Sigmoid colon (tissue), 7 donors: Measurements from ENCODE around the gene STRBP. TPM values are rescaled to one million over a fixed set of nuclear protein-coding genes. Genes with fewer than 3 reads are reported as not detected.
A peak's percentile ranks its signal among the peaks of the same experiment; 100 is the strongest.

Experiments
- DNase-seq: peaks from one replicate; pipeline ENCODE4 v3.0.0-alpha.2; 2019
- H3K27ac ChIP-seq, 4 donors: fragments of 200-600 bp; sonication (generic); one replicate each; pipeline ENCODE4 v1.5.1; 2016 to 2019; ENCODE audit warnings: mild to moderate bottlenecking in 1 of 4
- H3K27me3 ChIP-seq, 3 donors: fragments of 200-600 bp; sonication (generic); one replicate each; pipeline ENCODE4 v1.5.1; 2019; ENCODE audit warnings: mild to moderate bottlenecking in 1 of 3
- H3K36me3 ChIP-seq, 4 donors: fragments of 200-600 bp; sonication (generic); one replicate each; pipeline ENCODE4 v1.5.1; 2016 to 2019
- H3K4me1 ChIP-seq, 4 donors: fragments of 200-600 bp; sonication (generic); one replicate each; pipeline ENCODE4 v1.5.1; 2017 to 2019
- H3K4me3 ChIP-seq, 4 donors: fragments of 200-600 bp; sonication (generic); one replicate each; pipeline ENCODE4 v1.5.1; 2017 to 2019; ENCODE audit warnings: mild to moderate bottlenecking in 2 of 4, moderate library complexity in 1 of 4
- H3K9me3 ChIP-seq, 4 donors: fragments of 200-600 bp in 3 of 4; sonication (generic) in 3 of 4; one replicate each; pipeline versions ENCODE4 v1.5.1 to v1.6.1; 2013 to 2019
- CTCF ChIP-seq, 4 experiments: fragments of 450-650 bp in 3 of 4; fragments of 200-600 bp in 1 of 4; IDR thresholded peaks; one replicate each; pipeline ENCODE4 v1.5.1; 2016 to 2019; ENCODE audit warnings: antibody characterized with exemption in 4 of 4, mild to moderate bottlenecking in 3 of 4, moderate library complexity in 2 of 4
- EP300 ChIP-seq, 4 donors: sonication (generic); formaldehyde crosslinking; IDR thresholded peaks; one replicate each; pipeline ENCODE4 v1.6.1; 2017; ENCODE audit warnings: antibody characterized with exemption in 4 of 4
- POLR2A ChIP-seq, 2 donors: fragments of 450-650 bp; IDR thresholded peaks; one replicate each; pipeline ENCODE4 v1.6.1; 2016; ENCODE audit warnings: antibody characterized with exemption in 2 of 2, mild to moderate bottlenecking in 2 of 2, moderate library complexity in 2 of 2
- POLR2AphosphoS5 ChIP-seq, 4 donors: sonication (generic); formaldehyde crosslinking; IDR thresholded peaks; one replicate each; pipeline ENCODE4 v1.6.1; 2017; ENCODE audit warnings: antibody characterized with exemption in 4 of 4
- WGBS, 2 donors: extraction: QIAGEN DNeasy Blood & Tissue Kit; methylation state at CpG; one replicate each; pipeline ENCODE4 v1.1.7; 2013; 5-methylcytosine and 5-hydroxymethylcytosine counted together
- intact Hi-C: fragments of 100-400 bp; cut with DNase I; formaldehyde crosslinking; loops from one replicate; pipeline ENCODE4 v1.15.1; 2023
- polyA plus RNA-seq, 3 donors: library from polyadenylated mRNA; stranded (reverse); fragments of 200-250 nt; gene quantifications; one replicate each; pipeline ENCODE4 v1.2.3, GENCODE V29; 2013
- total RNA-seq, 4 donors: library from RNA; depleted of rRNA; stranded (reverse); fragments of >200 nt; gene quantifications; one replicate each; pipeline ENCODE4 v1.1.0, GENCODE V29; 2016
- donor health status: healthy with polysubstance abuse.
- donor health status: Bipolar disorder and iron deficiency.
- donor health status: healthy.

Gene STRBP
- total and polyA plus RNA-seq, 7 donors = 13.3 to 32.2 (median 18.0) TPM

GRCh38 chr9:123286324-123286723, 17.9 kb upstream of the STRBP start:
- Histone ChIP-seq H3K27me3 (no peaks in the 10 kb centered on the region), H3K27ac (no peak overlapping the region), H3K4me1 (peaks cover 0 to 19% (median 14%) of the 10 kb centered on the region in 4 donors), H3K4me3 (no peak overlapping the region), H3K36me3 (no peaks in the 10 kb centered on the region), H3K9me3 (no peaks in the 10 kb centered on the region)
- intact Hi-C loops = no loop called here
- TF ChIP-seq POLR2A (IDR thresholded peaks at IDR 0.05) (no peak), CTCF (IDR thresholded peaks at IDR 0.05) (no peak), POLR2AphosphoS5 (IDR thresholded peaks at IDR 0.05) (no peak), EP300 (IDR thresholded peaks at IDR 0.05) (no peak)
- no peak for DNase-seq
- WGBS, 2 donors = 90 to 91% methylated on average over 1 of the region's 1 CpG

GRCh38 chr9:123284656-123285055, 16.3 kb upstream of the STRBP start:
- H3K27ac ChIP-seq = no peak overlapping the region
- no peak for TF ChIP-seq EP300 (IDR thresholded peaks at IDR 0.05)
- no peak for TF ChIP-seq POLR2AphosphoS5 (IDR thresholded peaks at IDR 0.05)
- TF ChIP-seq POLR2A (IDR thresholded peaks at IDR 0.05) = no peak
- TF ChIP-seq CTCF (IDR thresholded peaks at IDR 0.05) = no peak
- WGBS, 2 donors = 72 to 84% methylated on average over 7 of the region's 7 CpGs
- no peaks in the 10 kb centered on the region for H3K36me3 ChIP-seq
- H3K27me3 ChIP-seq = no peaks in the 10 kb centered on the region
- no peaks in the 10 kb centered on the region for H3K9me3 ChIP-seq
- H3K4me3 ChIP-seq = no peak overlapping the region
- intact Hi-C loops = no loop called here
- DNase-seq = no peak
- peaks cover 0 to 19% (median 14%) of the 10 kb centered on the region in 4 donors for H3K4me1 ChIP-seq

DNA sequence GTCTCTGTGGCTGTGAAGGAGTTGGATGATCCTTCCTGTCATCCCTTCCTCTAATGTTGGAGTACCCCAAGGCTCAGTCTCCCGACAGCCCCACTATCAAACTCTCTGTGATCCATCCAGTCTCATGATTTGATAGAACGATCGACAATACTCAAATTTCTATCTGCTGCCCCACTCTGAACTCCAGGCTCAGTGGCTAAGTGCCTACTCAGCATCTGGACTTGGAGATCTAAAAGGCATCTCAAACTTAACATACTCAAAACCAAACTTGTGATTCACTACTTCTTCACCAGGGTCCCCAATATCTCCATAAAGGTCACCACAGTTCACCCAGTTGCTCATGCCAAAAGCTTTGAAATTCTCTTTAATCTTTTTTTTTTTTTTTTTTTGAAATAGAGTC, 15.1 kb upstream of the STRBP start:
- Histone ChIP-seq H3K4me3 (no peak overlapping the region), H3K36me3 (no peaks in the 10 kb centered on the region), H3K4me1 (peaks cover 0 to 19% (median 14%) of the 10 kb centered on the region in 4 donors), H3K9me3 (no peaks in the 10 kb centered on the region), H3K27me3 (no peaks in the 10 kb centered on the region), H3K27ac (peak overlapping the region in 1 of 4 donors; percentile 70)
- no peak for TF ChIP-seq POLR2A (IDR thresholded peaks at IDR 0.05)
- no peak for TF ChIP-seq CTCF (IDR thresholded peaks at IDR 0.05)
- TF ChIP-seq EP300 (IDR thresholded peaks at IDR 0.05) = no peak
- no peak for TF ChIP-seq POLR2AphosphoS5 (IDR thresholded peaks at IDR 0.05)
- intact Hi-C loops = no loop called here
- no peak for DNase-seq
- 93 to 95% methylated on average over 3 of the region's 3 CpGs for WGBS, 2 donors

- peaks cover 0 to 19% (median 14%) of the 10 kb centered on the region in 4 donors for H3K4me1 ChIP-seq
- TF ChIP-seq POLR2A (IDR thresholded peaks at IDR 0.05) (no peak), CTCF (IDR thresholded peaks at IDR 0.05) (no peak), POLR2AphosphoS5 (IDR thresholded peaks at IDR 0.05) (no peak), EP300 (IDR thresholded peaks at IDR 0.05) (no peak)
- H3K9me3 ChIP-seq = no peaks in the 10 kb centered on the region
- H3K27ac ChIP-seq = peak overlapping the region in 3 of 4 donors; percentile 50 to 70 (median 57)
- no peak for DNase-seq
- no peaks in the 10 kb centered on the region for H3K27me3 ChIP-seq
- intact Hi-C loops = no loop called here
- no peak overlapping the region for H3K4me3 ChIP-seq
- 82 to 91% methylated on average over 5 of the region's 5 CpGs for WGBS, 2 donors
- H3K36me3 ChIP-seq = no peaks in the 10 kb centered on the region
Measured at GRCh38 chr9:123283048-123283408, 14.6 kb upstream of the STRBP start.
